Heart left ventricle (tissue), 16 donors: Measurements from ENCODE around the gene NCAM1. TPM values are rescaled to one million over a fixed set of nuclear protein-coding genes. Genes with fewer than 3 reads are reported as not detected.

Experiments
- ATAC-seq, 4 donors: fragments of 200-7000 bp; cut with Tn5 transposase; one replicate each; pipeline ENCODE4 v1.9.1; 2020 to 2022; ENCODE audit warnings: moderate library complexity in 4 of 4, mild to moderate bottlenecking in 3 of 4, moderate number of reproducible peaks in 1 of 4
- DNase-seq, 5 donors: peaks; one replicate each; pipeline ENCODE4 v3.0.0-alpha.2; 2020
- H3K27ac ChIP-seq, 12 donors: fragments of 200-600 bp; sonication (generic) in 4 of 12; one replicate each; pipeline versions ENCODE4 v1.5.0 to v1.8.0; 2016 to 2022; ENCODE audit warnings: mild to moderate bottlenecking in 2 of 12
- H3K27me3 ChIP-seq, 9 donors: fragments of 200-600 bp; sonication (generic) in 2 of 9; one replicate each; pipeline versions ENCODE4 v1.5.1 to v1.8.0; 2016 to 2022; ENCODE audit warnings: mild to moderate bottlenecking in 3 of 9
- H3K36me3 ChIP-seq, 9 donors: fragments of 200-600 bp; sonication (generic) in 2 of 9; one replicate each; pipeline versions ENCODE4 v1.5.0 to v1.8.0; 2018 to 2022; ENCODE audit warnings: mild to moderate bottlenecking in 2 of 9
- H3K4me1 ChIP-seq, 12 donors: fragments of 200-600 bp; sonication (generic) in 4 of 12; one replicate each; pipeline versions ENCODE4 v1.5.0 to v1.8.0; 2016 to 2022; ENCODE audit warnings: mild to moderate bottlenecking in 3 of 12
- H3K4me3 ChIP-seq, 12 donors: fragments of 200-600 bp; sonication (generic) in 4 of 12; one replicate each; pipeline versions ENCODE4 v1.5.0 to v1.8.0; 2017 to 2022; ENCODE audit warnings: mild to moderate bottlenecking in 9 of 12, moderate library complexity in 4 of 12
- H3K9me3 ChIP-seq, 12 donors: fragments of 200-600 bp; sonication (generic) in 4 of 12; one replicate each; pipeline versions ENCODE4 v1.5.0 to v1.8.0; 2016 to 2022; ENCODE audit warnings: mild to moderate bottlenecking in 1 of 12
- CTCF ChIP-seq, 12 donors: fragments of 200-600 bp; sonication (generic) in 4 of 12; IDR thresholded peaks; one replicate each; pipeline versions ENCODE4 v1.5.0 to v1.8.0; 2018 to 2022; ENCODE audit warnings: antibody characterized with exemption in 12 of 12, mild to moderate bottlenecking in 5 of 12
- POLR2A ChIP-seq, 2 donors: fragments of 450-650 bp; IDR thresholded peaks; one replicate each; pipeline ENCODE4 v1.6.1; 2017; ENCODE audit warnings: antibody characterized with exemption in 2 of 2, mild to moderate bottlenecking in 2 of 2, moderate library complexity in 2 of 2
- WGBS, 4 donors: extraction: QIAGEN DNeasy Blood & Tissue Kit in 2 of 4; methylation state at CpG; one replicate each; pipeline versions ENCODE4 v1.1.5 to v1.1.7; 2013 to 2018; 5-methylcytosine and 5-hydroxymethylcytosine counted together
- intact Hi-C, 10 donors: fragments of 100-400 bp; cut with DNase I; formaldehyde crosslinking; loops; one replicate each; pipeline versions ENCODE4 v1.11.1 to v1.14.2; 2022
- polyA plus RNA-seq, 2 donors: library from polyadenylated mRNA; stranded (reverse); fragments of 200-250 nt; gene quantifications; one replicate each; pipeline ENCODE4 v1.2.3, GENCODE V29; 2013
- total RNA-seq, 9 donors: library from RNA; depleted of rRNA in 2 of 9; stranded (reverse); fragments of >200 nt in 2 of 9; fragmentation: NEBNext Ultra II Directional in 3 of 9; extraction: Animal tissue kit (Norgen Biotek cat#: 25700) in 3 of 9; gene quantifications; one replicate each; pipeline versions ENCODE4 v1.1.0 to v1.2.4, GENCODE V29; 2016 to 2023
- donor health status: ischemic (EF 13 %, LVEDD 7.1; RV severe dilation, severe dysfunction).
- donor health status: healthy with polysubstance abuse.
- donor health status: DM: no; HTN: yes; CAD: no.
- donor health status: DM: no; HTN: no; CAD: no.
- donor health status: ischemic (EF 25% LVEDD 6.9; RV normal size, moderate dysfunction).
- donor health status: ischemic (EF 25% LVEDD 5.7; RV mildly dilated, moderate dysfunction).
- donor health status: healthy.
- donor health status: DM: yes; HTN: yes; CAD: no.
- donor health status: ischemic (EF 35%, LVEDD 5.7; RV mildly dilated, moderate dysfunction).
- donor health status: nonischemic (EF 11% LVEDD 7.7; RV severe dilation, severe dysfunction).
- donor health status: DM: yes; HTN: yes; CAD: no.
- donor health status: PGD.
- donor health status: ischemic (EF 29% LVEDD 5.4; RV normal size, mild dysfunction).
- donor health status: nonischemic (EF 23%, LVEDD 6.1; RV moderate dilation, normal function).

NCAM1 gene
- total and polyA plus RNA-seq, 11 donors = 78.0 to 753 (median 389) TPM

GRCh38 chr11:113166280-113166679 lies 205.1 kb downstream of the NCAM1 start:
- intact Hi-C loops = loop anchor here in 1 of 10 donors (5.0 kb wide), 1 partner anchor 346 kb away; no protein-coding TSS in a partner anchor
- Histone ChIP-seq H3K4me1 (peaks cover 0 to 33% (median 14%) of the 10 kb centered on the region in 12 donors), H3K27ac (no peak overlapping the region), H3K9me3 (no peaks in the 10 kb centered on the region), H3K4me3 (no peak overlapping the region), H3K36me3 (no peaks in the 10 kb centered on the region), H3K27me3 (no peaks in the 10 kb centered on the region)
- WGBS, 4 donors = 88 to 96% (median 92%) methylated on average over 3 of the region's 3 CpGs
- ATAC-seq = no peak
- no peak for DNase-seq
- TF ChIP-seq CTCF (IDR thresholded peaks at IDR 0.05) = no peak
- no peak for TF ChIP-seq POLR2A (IDR thresholded peaks at IDR 0.05)

- 59 to 71% (median 70%) methylated on average over 6 of the region's 6 CpGs for WGBS, 4 donors
- H3K27me3 ChIP-seq = peaks cover 0 to 4% (median 0%) of the 10 kb centered on the region in 9 donors
- H3K4me1 ChIP-seq = peaks cover 0 to 20% (median 2%) of the 10 kb centered on the region in 12 donors
- H3K4me3 ChIP-seq = no peak overlapping the region
- TF ChIP-seq POLR2A (IDR thresholded peaks at IDR 0.05) = no peak
- no peak for TF ChIP-seq CTCF (IDR thresholded peaks at IDR 0.05)
- no peaks in the 10 kb centered on the region for H3K36me3 ChIP-seq
- no peaks in the 10 kb centered on the region for H3K9me3 ChIP-seq
- no peak overlapping the region for H3K27ac ChIP-seq
- ATAC-seq = peak in 2 of 4 donors; percentile 18 to 21
- intact Hi-C loops = loop anchor here in 1 of 10 donors (5.0 kb wide), 1 partner anchor 345 kb away; no protein-coding TSS in a partner anchor
- peak in 3 of 5 donors; percentile 32 to 58 (median 39) for DNase-seq
Observed at GRCh38 chr11:113167599-113167998, 206.4 kb downstream of the NCAM1 start.

GRCh38 chr11:113168354-113169342 lies 207.4 kb downstream of the NCAM1 start:
- H3K4me3 ChIP-seq = no peak overlapping the region
- H3K27ac ChIP-seq = no peak overlapping the region
- no peaks in the 10 kb centered on the region for H3K36me3 ChIP-seq
- no peaks in the 10 kb centered on the region for H3K9me3 ChIP-seq
- H3K4me1 ChIP-seq = peaks cover 0 to 13% (median 0%) of the 10 kb centered on the region in 12 donors
- no peak for TF ChIP-seq POLR2A (IDR thresholded peaks at IDR 0.05)
- TF ChIP-seq CTCF (IDR thresholded peaks at IDR 0.05) = no peak
- no peak for ATAC-seq
- 58 to 66% (median 61%) methylated on average over 13 of the region's 13 CpGs for WGBS, 4 donors
- no peak for DNase-seq
- peaks cover 0 to 4% (median 0%) of the 10 kb centered on the region in 9 donors for H3K27me3 ChIP-seq
- intact Hi-C loops = loop anchor here in 1 of 10 donors (5.0 kb wide), 1 partner anchor 344 kb away; no protein-coding TSS in a partner anchor

GRCh38 chr11:113172382-113172951 lies 211.2 kb downstream of the NCAM1 start:
- no peaks in the 10 kb centered on the region for H3K36me3 ChIP-seq
- TF ChIP-seq CTCF (IDR thresholded peaks at IDR 0.05) (no peak), POLR2A (IDR thresholded peaks at IDR 0.05) (no peak)
- H3K27ac ChIP-seq = no peak overlapping the region
- WGBS, 4 donors = 82 to 86% (median 85%) methylated on average over 6 of the region's 6 CpGs
- no peaks in the 10 kb centered on the region for H3K9me3 ChIP-seq
- H3K4me1 ChIP-seq = peaks cover 0 to 26% (median 4%) of the 10 kb centered on the region in 12 donors
- ATAC-seq (no peak), DNase-seq (no peak)
- intact Hi-C loops = no loop called here
- no peak overlapping the region for H3K4me3 ChIP-seq
- peaks cover 0 to 4% (median 0%) of the 10 kb centered on the region in 9 donors for H3K27me3 ChIP-seq
